Thyroid gland (tissue), 4 donors: ENCODE results near the gene FAXC. TPM values are rescaled to one million over a fixed set of nuclear protein-coding genes. Genes with fewer than 3 reads are reported as not detected.

Source experiments
- DNase-seq, 2 donors: peaks; one replicate each; pipeline ENCODE4 v3.0.0-alpha.2; 2019
- H3K27ac ChIP-seq, 3 donors: fragments of 200-600 bp; sonication (generic); 1 replicate in 2 of 3; 2 replicates in 1 of 3; pipeline ENCODE4 v1.5.1; 2016 to 2019; ENCODE audit warnings: mild to moderate bottlenecking in 1 of 3, moderate library complexity in 1 of 3
- H3K27me3 ChIP-seq: fragments of 200-600 bp; sonication (generic); one replicate; pipeline ENCODE4 v1.5.1; 2019
- H3K36me3 ChIP-seq, 2 donors: fragments of 200-600 bp; sonication (generic); one replicate each; pipeline ENCODE4 v1.5.1; 2016 to 2019
- H3K4me1 ChIP-seq, 2 donors: fragments of 200-600 bp; sonication (generic); one replicate each; pipeline ENCODE4 v1.5.1; 2017 to 2019
- H3K4me3 ChIP-seq, 3 donors: fragments of 200-600 bp; sonication (generic); replicated peaks in 1 of 3; 1 replicate in 2 of 3; 2 replicates in 1 of 3; pipeline ENCODE4 v1.5.1; 2016; ENCODE audit warnings: mild to moderate bottlenecking in 1 of 3
- H3K9me3 ChIP-seq: fragments of 200-600 bp; sonication (generic); one replicate; pipeline ENCODE4 v1.5.1; 2017
- POLR2A ChIP-seq, 2 donors: fragments of 450-650 bp; IDR thresholded peaks; one replicate each; pipeline ENCODE4 v1.6.1; 2017; ENCODE audit warnings: antibody characterized with exemption in 2 of 2, mild to moderate bottlenecking in 2 of 2, moderate library complexity in 1 of 2
- WGBS, 2 donors: methylation state at CpG; one replicate each; pipeline ENCODE4 v1.1.5; 2017; 5-methylcytosine and 5-hydroxymethylcytosine counted together
- intact Hi-C: fragments of 100-400 bp; cut with DNase I; formaldehyde crosslinking; loops from one replicate; pipeline ENCODE4 v1.15.1; 2023
- total RNA-seq, 4 donors: library from RNA; depleted of rRNA; stranded (reverse); fragments of >200 nt; gene quantifications; one replicate each; pipeline ENCODE4 v1.2.3, GENCODE V29; 2016
- TF ChIP-seq, protein P1 (sequence below), 6 experiments: fragments of 200-600 bp in 3 of 6; fragments of 450-650 bp in 3 of 6; sonication (generic) in 3 of 6; IDR thresholded peaks; one replicate each; pipeline ENCODE4 v1.5.1; 2016 to 2019; ENCODE audit warnings: antibody characterized with exemption in 6 of 6, mild to moderate bottlenecking in 2 of 6, inconsistent platforms in 1 of 6, moderate library complexity in 1 of 6

Gene FAXC
- total RNA-seq, 4 donors from 2014 or later: 0.71 to 6.4 (median 3.4) TPM

DNA sequence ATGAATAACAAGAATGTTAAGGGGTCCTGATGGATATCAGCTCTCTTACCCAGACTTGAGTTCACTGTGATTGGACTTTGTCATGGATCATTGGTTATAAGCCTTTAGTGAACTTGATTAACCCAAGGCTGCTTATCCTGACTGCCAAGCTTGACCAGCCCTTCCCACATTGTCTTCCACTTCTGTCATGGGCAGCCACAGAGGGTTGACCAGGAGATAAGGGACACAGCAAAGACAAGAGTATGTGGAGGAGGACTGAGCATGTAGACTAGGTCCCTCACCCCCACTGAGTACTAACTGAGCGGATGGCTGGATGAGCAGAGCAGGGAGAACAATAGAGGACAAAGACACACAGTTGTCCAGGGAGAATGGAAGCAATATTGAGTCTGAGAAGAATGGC lies 52.5 kb downstream of the FAXC start:
- TF ChIP-seq, protein P1, sequence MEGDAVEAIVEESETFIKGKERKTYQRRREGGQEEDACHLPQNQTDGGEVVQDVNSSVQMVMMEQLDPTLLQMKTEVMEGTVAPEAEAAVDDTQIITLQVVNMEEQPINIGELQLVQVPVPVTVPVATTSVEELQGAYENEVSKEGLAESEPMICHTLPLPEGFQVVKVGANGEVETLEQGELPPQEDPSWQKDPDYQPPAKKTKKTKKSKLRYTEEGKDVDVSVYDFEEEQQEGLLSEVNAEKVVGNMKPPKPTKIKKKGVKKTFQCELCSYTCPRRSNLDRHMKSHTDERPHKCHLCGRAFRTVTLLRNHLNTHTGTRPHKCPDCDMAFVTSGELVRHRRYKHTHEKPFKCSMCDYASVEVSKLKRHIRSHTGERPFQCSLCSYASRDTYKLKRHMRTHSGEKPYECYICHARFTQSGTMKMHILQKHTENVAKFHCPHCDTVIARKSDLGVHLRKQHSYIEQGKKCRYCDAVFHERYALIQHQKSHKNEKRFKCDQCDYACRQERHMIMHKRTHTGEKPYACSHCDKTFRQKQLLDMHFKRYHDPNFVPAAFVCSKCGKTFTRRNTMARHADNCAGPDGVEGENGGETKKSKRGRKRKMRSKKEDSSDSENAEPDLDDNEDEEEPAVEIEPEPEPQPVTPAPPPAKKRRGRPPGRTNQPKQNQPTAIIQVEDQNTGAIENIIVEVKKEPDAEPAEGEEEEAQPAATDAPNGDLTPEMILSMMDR (IDR thresholded peaks at IDR 0.05): no peak
- no peak for TF ChIP-seq POLR2A (IDR thresholded peaks at IDR 0.05)
- Histone ChIP-seq H3K4me1 (peaks cover 4 to 7% of the 10 kb centered on the region in 2 donors), H3K36me3 (no peaks in the 10 kb centered on the region), H3K27ac (no peak overlapping the region), H3K9me3 (no peaks in the 10 kb centered on the region), H3K27me3 (no peaks in the 10 kb centered on the region), H3K4me3 (no peak overlapping the region)
- intact Hi-C loops: no loop called here
- DNase-seq: no peak
- WGBS, 2 donors: 96 to 100% methylated on average over 1 of the region's 1 CpG

DNA sequence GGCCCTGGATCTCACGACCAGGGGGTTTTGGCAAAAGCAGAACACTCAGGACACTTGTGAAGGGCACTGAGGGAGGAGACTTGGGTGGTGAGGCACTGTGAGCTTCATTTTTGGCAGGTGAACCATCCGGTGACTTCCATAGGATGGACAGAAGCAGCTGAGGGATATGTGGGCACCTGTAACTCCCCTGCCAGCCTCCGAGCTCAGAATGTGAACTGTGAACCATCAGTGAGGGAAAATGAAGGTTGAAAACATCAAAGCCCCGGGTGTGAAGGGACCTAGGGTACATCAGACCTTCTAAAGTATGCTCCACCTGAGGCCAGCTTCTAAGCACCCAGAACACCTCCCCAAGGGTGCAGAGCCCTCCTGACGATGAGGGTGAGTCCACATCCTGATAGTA lies 53.2 kb downstream of the FAXC start:
- intact Hi-C loops: no loop called here
- WGBS, 2 donors: 89 to 90% methylated on average over 5 of the region's 5 CpGs
- TF ChIP-seq POLR2A (IDR thresholded peaks at IDR 0.05): no peak
- TF ChIP-seq, protein P1 (IDR thresholded peaks at IDR 0.05): no peak

DNA sequence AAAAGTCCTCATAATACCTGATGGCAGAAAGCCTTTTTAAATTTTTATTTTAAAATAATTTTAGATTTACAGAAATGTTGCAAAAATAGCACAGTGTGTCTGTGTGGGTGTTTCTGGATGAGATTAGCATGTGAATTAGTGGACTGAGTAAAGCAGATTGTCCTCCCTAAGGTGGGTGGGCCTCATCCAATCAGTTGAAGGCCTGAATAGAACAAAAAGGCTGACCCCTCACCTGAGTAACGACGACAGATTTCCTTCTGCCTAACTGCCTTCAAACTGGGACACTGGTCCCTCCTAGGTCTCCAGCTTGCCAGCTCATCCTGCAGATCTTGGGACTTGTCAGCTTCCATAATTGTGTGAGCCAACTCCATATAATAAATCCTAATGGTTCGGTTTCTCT lies 54.2 kb downstream of the FAXC start:
- Histone ChIP-seq H3K4me1 (peaks cover 0 to 7% of the 10 kb centered on the region in 2 donors), H3K27ac (no peak overlapping the region), H3K36me3 (no peaks in the 10 kb centered on the region), H3K27me3 (no peaks in the 10 kb centered on the region), H3K9me3 (no peaks in the 10 kb centered on the region), H3K4me3 (no peak overlapping the region)
- no peak for DNase-seq
- TF ChIP-seq, protein P1 (IDR thresholded peaks at IDR 0.05): no peak
- no peak for TF ChIP-seq POLR2A (IDR thresholded peaks at IDR 0.05)
- intact Hi-C loops: no loop called here
- 86 to 91% methylated on average over 3 of the region's 3 CpGs for WGBS, 2 donors

More for the DNA sequence above, 53.2 kb downstream of the FAXC start:
- DNase-seq: no peak
- no peaks in the 10 kb centered on the region for H3K27me3 ChIP-seq
- H3K4me1 ChIP-seq: peaks cover 0 to 7% of the 10 kb centered on the region in 2 donors
- no peak overlapping the region for H3K27ac ChIP-seq
- H3K9me3 ChIP-seq: no peaks in the 10 kb centered on the region
- H3K4me3 ChIP-seq: no peak overlapping the region
- H3K36me3 ChIP-seq: no peaks in the 10 kb centered on the region

DNA sequence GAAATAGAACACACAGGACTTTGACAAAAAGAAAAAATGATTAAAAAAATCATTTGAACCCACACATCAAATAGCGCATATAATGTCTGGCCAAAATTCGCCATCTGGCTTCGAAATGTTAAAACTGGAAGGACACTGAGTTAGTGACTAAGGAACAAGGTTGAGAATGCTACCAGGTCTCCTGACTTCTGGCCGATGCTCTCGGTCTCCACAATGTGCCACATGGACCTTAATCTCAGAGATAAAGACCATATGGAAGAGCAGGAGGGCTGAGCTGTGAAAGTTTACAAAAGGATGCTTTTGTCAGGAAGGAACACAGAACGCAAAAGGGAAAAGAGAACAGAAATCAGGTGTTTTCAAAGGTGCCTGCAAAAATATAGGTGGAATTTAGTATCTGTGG lies 54.7 kb downstream of the FAXC start:
- DNase-seq: no peak

DNA sequence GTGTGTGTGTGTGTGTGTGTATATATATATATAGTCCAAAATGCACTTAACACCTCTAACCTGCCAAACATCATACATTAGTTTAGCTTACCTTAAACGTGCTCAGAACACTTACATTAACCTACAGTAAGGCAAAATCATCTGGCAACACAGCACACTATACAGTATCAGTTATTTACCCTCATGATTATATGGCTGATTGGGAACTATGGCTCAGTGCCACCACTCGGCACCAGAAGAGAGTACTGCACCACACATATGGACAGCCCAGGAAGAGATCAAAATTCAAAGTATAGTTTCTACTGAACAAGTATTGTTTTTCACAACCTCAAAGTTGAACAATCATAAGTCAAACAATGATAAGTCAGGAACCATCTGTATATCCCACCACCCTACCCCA lies 59.8 kb downstream of the FAXC start:
- WGBS, 2 donors: 74 to 86% methylated on average over 2 of the region's 2 CpGs
- Histone ChIP-seq H3K4me3 (no peak overlapping the region), H3K27ac (no peak overlapping the region), H3K9me3 (no peaks in the 10 kb centered on the region), H3K4me1 (no peaks in the 10 kb centered on the region), H3K27me3 (no peaks in the 10 kb centered on the region), H3K36me3 (no peaks in the 10 kb centered on the region)
- no peak for DNase-seq
- intact Hi-C loops: no loop called here
- TF ChIP-seq POLR2A (IDR thresholded peaks at IDR 0.05): no peak

More for the DNA sequence above, 54.7 kb downstream of the FAXC start:
- no peaks in the 10 kb centered on the region for H3K9me3 ChIP-seq
- H3K4me3 ChIP-seq: no peak overlapping the region
- H3K36me3 ChIP-seq: no peaks in the 10 kb centered on the region
- peaks cover 0 to 7% of the 10 kb centered on the region in 2 donors for H3K4me1 ChIP-seq
- intact Hi-C loops: no loop called here
- WGBS, 2 donors: 94 to 96% methylated on average over 6 of the region's 6 CpGs
- no peak overlapping the region for H3K27ac ChIP-seq
- no peaks in the 10 kb centered on the region for H3K27me3 ChIP-seq
- TF ChIP-seq, protein P1 (IDR thresholded peaks at IDR 0.05): no peak
- TF ChIP-seq POLR2A (IDR thresholded peaks at IDR 0.05): no peak

DNA sequence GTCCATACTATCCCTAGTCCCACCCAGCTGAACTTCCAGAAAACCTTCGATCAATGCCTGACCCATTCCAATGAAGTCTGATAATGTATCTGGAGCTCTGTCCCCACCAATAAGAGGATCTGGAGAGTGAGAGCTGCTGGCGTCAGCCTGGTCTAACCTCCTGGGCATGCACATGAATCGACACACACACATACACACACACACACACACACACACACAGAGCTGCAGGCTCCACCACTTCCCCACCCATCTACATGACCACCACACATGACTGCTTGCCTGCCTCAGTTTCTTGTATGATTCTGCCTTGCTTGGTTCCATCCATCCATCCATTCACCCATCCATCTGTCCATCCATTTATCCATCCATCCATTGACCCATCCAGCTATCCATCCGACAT lies 60.8 kb downstream of the FAXC start:
- H3K36me3 ChIP-seq: no peaks in the 10 kb centered on the region
- H3K9me3 ChIP-seq: no peaks in the 10 kb centered on the region
- no peak for DNase-seq
- 96 to 99% methylated on average over 4 of the region's 4 CpGs for WGBS, 2 donors
- H3K4me1 ChIP-seq: no peaks in the 10 kb centered on the region
- no peak overlapping the region for H3K4me3 ChIP-seq
- no peaks in the 10 kb centered on the region for H3K27me3 ChIP-seq
- TF ChIP-seq, protein P1 (IDR thresholded peaks at IDR 0.05): no peak
- TF ChIP-seq POLR2A (IDR thresholded peaks at IDR 0.05): no peak
- intact Hi-C loops: no loop called here
- no peak overlapping the region for H3K27ac ChIP-seq
